Skeletal muscle satellite cell (primary cell): ENCODE data around the gene GTF3C5.
"Not testable (repeated sequence)": the region's sequence is repeated elsewhere in the genome, so short reads cannot be mapped to it uniquely, and the experiment has no call there.

Experiments
- H3K27me3 ChIP-seq: 2 replicates; pipeline ENCODE4 v1.7.0; 2013; ENCODE audit warnings: low read length; ENCODE audit not compliant: control insufficient read depth, insufficient read depth
- H3K36me3 ChIP-seq: 2 replicates; pipeline ENCODE4 v1.7.0; 2013; ENCODE audit warnings: mild to moderate bottlenecking, control low read depth, low read length; ENCODE audit not compliant: insufficient read depth
- H3K4me1 ChIP-seq: 2 replicates; pipeline ENCODE4 v1.7.0; 2013; ENCODE audit warnings: low read length; ENCODE audit not compliant: control insufficient read depth, insufficient read depth
- H3K4me2 ChIP-seq: 2 replicates; pipeline ENCODE4 v1.7.0; 2013; ENCODE audit warnings: mild to moderate bottlenecking, low read length
- H3K4me3 ChIP-seq: 2 replicates; pipeline ENCODE4 v1.7.0; 2013; ENCODE audit warnings: low read length
- H3K9ac ChIP-seq: 2 replicates; pipeline ENCODE4 v1.7.0; 2013; ENCODE audit warnings: mild to moderate bottlenecking, low read depth, low read length, moderate library complexity
- H3K9me3 ChIP-seq: replicated peaks from 2 replicates; pipeline ENCODE4 v1.7.0; 2013; ENCODE audit warnings: mild to moderate bottlenecking, control low read depth, low read length

Gene GTF3C5

GRCh38 chr9:132998221-132998620 lies 32.6 kb upstream of the GTF3C5 start:
- H3K36me3 ChIP-seq, H3K4me1 ChIP-seq, H3K9me3 ChIP-seq, H3K4me2 ChIP-seq, H3K4me3 ChIP-seq, H3K9ac ChIP-seq: not testable (repeated sequence)
- H3K27me3 ChIP-seq: peaks cover 74% of the 10 kb centered on the region

- no peak overlapping the region for H3K4me2 ChIP-seq
- no peaks in the 10 kb centered on the region for H3K36me3 ChIP-seq
- H3K9ac ChIP-seq: no peak overlapping the region
- H3K9me3 ChIP-seq: no peaks in the 10 kb centered on the region
- no peak overlapping the region for H3K4me3 ChIP-seq
- H3K4me1 ChIP-seq: no peaks in the 10 kb centered on the region
- H3K27me3 ChIP-seq: peaks cover 74% of the 10 kb centered on the region
These were observed 31.8 kb upstream of the GTF3C5 start for GRCh38 chr9:132998831-132999635.

DNA sequence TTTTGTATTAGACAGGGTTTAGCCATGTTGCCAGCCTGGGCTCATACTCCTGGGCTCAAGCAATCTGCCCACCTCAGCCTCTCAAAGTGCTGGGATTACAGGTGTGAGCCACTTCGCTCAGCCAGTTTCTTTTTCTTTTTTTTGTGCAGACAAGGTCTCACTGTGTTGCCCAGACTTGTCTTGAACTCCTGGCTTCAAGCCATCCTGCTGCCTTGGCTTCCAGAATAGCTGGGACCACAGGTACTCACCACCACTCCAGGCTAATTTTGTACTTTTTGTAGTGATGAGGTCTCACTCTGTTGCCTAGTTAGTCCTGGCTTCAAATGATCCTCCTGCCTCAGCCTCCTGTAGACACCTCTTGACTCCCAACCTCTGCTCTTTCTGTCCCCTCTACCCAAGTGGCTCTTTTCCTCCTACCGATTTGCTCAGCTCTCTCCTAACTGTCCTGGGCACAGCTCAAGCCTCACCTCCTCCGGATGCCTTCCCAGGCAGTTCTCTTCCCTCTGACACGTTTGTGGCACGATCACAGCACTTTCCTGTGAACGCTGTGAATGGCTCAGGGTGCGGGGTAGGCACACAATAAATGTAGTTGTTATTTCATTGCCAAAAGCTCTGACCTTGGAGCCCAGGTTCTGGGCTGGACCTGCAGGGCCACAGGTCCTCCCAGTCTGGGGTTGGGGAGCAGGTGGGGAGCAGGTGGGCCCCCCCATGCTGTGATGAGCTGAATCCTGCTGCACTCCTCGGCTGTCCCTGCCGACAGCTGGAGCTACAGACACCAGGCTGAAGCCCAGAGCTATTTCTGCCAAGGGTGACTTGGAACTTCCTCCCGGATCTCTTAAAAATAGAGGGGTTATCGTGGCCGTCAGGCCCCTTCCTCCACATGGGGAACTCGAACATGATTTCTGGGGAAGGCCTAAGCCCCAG lies 28.4 kb upstream of the GTF3C5 start:
- H3K4me1 ChIP-seq: no peaks in the 10 kb centered on the region
- no peaks in the 10 kb centered on the region for H3K36me3 ChIP-seq
- H3K9ac ChIP-seq: no peak overlapping the region
- no peak overlapping the region for H3K4me2 ChIP-seq
- H3K27me3 ChIP-seq: peaks cover 70% of the 10 kb centered on the region
- no peaks in the 10 kb centered on the region for H3K9me3 ChIP-seq
- H3K4me3 ChIP-seq: no peak overlapping the region

GRCh38 chr9:133003071-133003461 lies 27.7 kb upstream of the GTF3C5 start:
- Histone ChIP-seq H3K9ac (no peak overlapping the region), H3K4me1 (no peaks in the 10 kb centered on the region), H3K4me2 (no peak overlapping the region), H3K4me3 (no peak overlapping the region), H3K27me3 (peaks cover 74% of the 10 kb centered on the region), H3K36me3 (no peaks in the 10 kb centered on the region), H3K9me3 (no peaks in the 10 kb centered on the region)

- H3K36me3 ChIP-seq: no peaks in the 10 kb centered on the region
- peaks cover 71% of the 10 kb centered on the region for H3K27me3 ChIP-seq
- no peaks in the 10 kb centered on the region for H3K4me1 ChIP-seq
- H3K9ac ChIP-seq: no peak overlapping the region
- H3K4me3 ChIP-seq: no peak overlapping the region
- H3K9me3 ChIP-seq: no peaks in the 10 kb centered on the region
- no peak overlapping the region for H3K4me2 ChIP-seq
These were observed 27.1 kb upstream of the GTF3C5 start for GRCh38 chr9:133003671-133004090.

DNA sequence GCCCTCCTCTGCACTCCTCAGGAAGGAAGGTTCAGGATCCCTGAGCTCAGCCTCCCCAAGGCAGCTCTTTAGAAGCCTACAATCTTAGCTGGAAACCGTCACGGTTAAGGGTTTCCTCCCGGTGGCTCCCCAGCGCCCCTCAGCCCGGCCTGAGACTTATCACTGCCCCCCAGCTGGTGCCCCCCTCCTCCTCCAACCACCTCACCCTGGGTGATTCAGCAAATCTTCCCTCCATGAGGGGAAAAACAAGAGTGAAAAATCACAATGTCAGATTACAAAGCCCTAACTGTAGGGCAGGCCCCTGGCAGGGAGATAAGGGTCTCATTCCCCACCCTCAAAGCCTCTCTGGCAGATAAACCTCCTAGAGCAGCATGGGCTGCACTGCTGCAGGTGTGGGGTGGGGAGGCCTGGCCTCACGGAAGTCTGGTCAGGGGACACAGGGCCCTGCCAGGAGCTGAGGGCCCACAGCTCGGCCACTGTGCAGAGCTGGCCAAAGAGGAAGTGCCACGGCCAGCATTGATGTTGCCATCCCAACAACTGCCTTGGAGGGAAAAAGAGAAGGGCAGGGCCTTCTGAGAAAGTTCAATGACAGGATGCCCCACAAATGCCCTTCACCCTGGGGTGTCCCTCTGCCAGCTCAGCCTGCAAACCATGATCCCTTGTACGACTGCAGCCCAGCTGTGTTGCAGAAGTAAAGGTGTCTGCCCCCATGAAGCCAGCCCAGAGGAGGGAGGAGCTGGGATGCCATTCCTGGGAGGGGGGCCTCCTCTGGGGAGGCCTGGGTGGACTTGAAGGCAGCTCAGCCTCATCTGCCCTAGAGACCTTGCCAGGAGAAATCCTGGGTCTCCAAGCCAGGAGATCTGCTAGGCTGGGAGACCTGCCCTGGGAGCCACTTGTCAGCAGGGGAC lies 26.5 kb upstream of the GTF3C5 start:
- Histone ChIP-seq H3K9ac (no peak overlapping the region), H3K4me1 (no peaks in the 10 kb centered on the region), H3K36me3 (no peaks in the 10 kb centered on the region), H3K27me3 (peaks cover 65% of the 10 kb centered on the region), H3K9me3 (no peaks in the 10 kb centered on the region), H3K4me3 (no peak overlapping the region), H3K4me2 (no peak overlapping the region)

DNA sequence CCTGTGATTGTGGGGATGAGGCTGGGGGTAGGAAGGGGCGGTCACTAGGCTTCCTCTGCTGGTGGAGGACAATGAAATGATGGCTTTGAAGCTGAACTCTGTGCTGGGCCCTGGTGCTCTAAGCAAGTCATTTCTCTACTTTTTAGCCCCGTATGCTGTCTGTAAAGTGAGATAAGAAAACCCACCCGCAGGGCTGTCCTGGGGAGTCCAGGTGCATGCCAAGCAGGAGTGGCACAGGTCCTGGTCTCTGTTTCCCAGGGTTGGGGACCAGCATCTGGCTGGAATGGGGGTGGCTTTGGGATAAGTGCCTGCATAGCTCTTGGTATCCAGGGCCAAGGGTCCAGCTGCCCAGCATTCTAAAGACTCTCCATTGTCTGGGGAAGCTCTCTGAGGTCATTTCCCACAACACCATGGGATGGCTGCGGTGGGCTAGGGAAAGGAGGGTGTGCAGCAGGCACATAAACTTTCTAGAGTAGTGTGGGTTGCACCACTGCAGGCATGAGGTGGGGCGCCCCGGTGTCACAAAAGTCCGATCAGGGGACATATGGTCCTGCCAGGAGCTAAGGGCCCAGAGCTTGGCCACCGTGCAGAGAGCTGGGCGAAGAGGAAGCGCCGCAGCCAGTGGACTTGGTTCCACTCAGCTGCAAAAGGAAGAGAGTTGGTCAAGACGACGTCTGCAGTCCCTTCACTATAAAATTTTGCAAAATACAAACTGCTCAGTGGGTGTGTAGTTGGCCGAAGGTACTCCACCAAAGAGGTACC lies 25.6 kb upstream of the GTF3C5 start:
- peaks cover 64% of the 10 kb centered on the region for H3K27me3 ChIP-seq
- no peaks in the 10 kb centered on the region for H3K4me1 ChIP-seq
- H3K4me3 ChIP-seq: no peak overlapping the region
- no peak overlapping the region for H3K9ac ChIP-seq
- no peaks in the 10 kb centered on the region for H3K36me3 ChIP-seq
- H3K4me2 ChIP-seq: no peak overlapping the region
- H3K9me3 ChIP-seq: no peaks in the 10 kb centered on the region

- Histone ChIP-seq H3K4me2 (no peak overlapping the region), H3K27me3 (peaks cover 58% of the 10 kb centered on the region), H3K36me3 (no peaks in the 10 kb centered on the region), H3K9ac (no peak overlapping the region), H3K4me1 (no peaks in the 10 kb centered on the region), H3K9me3 (no peaks in the 10 kb centered on the region), H3K4me3 (no peak overlapping the region)
These were observed 24.8 kb upstream of the GTF3C5 start for GRCh38 chr9:133005957-133006356.

- Histone ChIP-seq H3K9ac (no peak overlapping the region), H3K9me3 (no peaks in the 10 kb centered on the region), H3K4me1 (no peaks in the 10 kb centered on the region), H3K4me2 (no peak overlapping the region), H3K4me3 (no peak overlapping the region), H3K27me3 (peaks cover 61% of the 10 kb centered on the region), H3K36me3 (no peaks in the 10 kb centered on the region)
These were observed 24.0 kb upstream of the GTF3C5 start for GRCh38 chr9:133006731-133007352.

- H3K9me3 ChIP-seq: no peaks in the 10 kb centered on the region
- H3K9ac ChIP-seq: no peak overlapping the region
- no peak overlapping the region for H3K4me2 ChIP-seq
- peaks cover 46% of the 10 kb centered on the region for H3K27me3 ChIP-seq
- no peak overlapping the region for H3K4me3 ChIP-seq
- no peaks in the 10 kb centered on the region for H3K36me3 ChIP-seq
- H3K4me1 ChIP-seq: no peaks in the 10 kb centered on the region
These were observed 22.4 kb upstream of the GTF3C5 start for GRCh38 chr9:133008406-133008805.
